Measurements from ENCODE around the gene NGEF.

DNA sequence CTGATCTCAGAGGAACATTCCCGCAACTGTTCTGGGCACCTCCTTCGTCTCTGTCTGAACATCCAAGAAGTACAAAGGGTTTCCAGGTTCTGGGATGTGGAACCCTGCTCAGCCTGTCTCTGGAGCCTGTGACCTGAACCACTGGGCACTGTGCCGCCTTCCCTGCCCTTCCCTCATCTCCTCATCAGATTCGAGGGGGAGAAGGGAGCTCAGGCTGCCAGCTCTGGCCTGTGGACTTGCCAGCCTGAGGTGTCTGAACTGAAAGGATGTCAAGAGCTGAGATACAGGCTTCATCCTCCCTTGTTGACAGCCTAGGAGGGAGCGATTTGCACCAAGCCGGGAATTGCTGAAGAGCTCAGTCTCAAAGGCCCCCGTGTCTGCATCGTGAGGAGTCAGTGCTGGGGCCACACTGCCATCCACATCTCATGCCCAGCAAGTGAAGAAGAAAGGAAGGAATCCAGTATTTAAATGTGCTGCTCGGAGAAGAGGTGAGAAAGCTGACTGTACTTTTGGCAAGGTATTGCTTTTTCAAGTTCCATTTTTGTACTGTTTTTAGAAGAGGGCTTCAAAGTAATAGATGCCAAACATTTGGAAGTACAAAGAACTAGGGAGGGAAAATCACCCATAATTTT lies 32.0 kb upstream of the NGEF start:
- TF ChIP-seq, protein P1, sequence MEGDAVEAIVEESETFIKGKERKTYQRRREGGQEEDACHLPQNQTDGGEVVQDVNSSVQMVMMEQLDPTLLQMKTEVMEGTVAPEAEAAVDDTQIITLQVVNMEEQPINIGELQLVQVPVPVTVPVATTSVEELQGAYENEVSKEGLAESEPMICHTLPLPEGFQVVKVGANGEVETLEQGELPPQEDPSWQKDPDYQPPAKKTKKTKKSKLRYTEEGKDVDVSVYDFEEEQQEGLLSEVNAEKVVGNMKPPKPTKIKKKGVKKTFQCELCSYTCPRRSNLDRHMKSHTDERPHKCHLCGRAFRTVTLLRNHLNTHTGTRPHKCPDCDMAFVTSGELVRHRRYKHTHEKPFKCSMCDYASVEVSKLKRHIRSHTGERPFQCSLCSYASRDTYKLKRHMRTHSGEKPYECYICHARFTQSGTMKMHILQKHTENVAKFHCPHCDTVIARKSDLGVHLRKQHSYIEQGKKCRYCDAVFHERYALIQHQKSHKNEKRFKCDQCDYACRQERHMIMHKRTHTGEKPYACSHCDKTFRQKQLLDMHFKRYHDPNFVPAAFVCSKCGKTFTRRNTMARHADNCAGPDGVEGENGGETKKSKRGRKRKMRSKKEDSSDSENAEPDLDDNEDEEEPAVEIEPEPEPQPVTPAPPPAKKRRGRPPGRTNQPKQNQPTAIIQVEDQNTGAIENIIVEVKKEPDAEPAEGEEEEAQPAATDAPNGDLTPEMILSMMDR (IDR thresholded peaks at IDR 0.05; ENCODE audit: low read length) = no peak
- TF ChIP-seq EZH2 (IDR thresholded peaks at IDR 0.05; ENCODE audit: borderline replicate concordance, low read length) = no peak

Measured in OCI-LY1 (cell line).